CD4-positive, alpha-beta T cell (primary cell): ENCODE measurements around the gene C1QTNF6. TPM values are rescaled to one million over a fixed set of nuclear protein-coding genes. Genes with fewer than 3 reads are reported as not detected.

Experiments used
- ATAC-seq: fragments of 200-7000 bp; cut with Tn5 transposase; one replicate; pipeline ENCODE4 v1.10.0; 2022; ENCODE audit warnings: mild to moderate bottlenecking; ENCODE audit not compliant: poor library complexity
- CTCF ChIA-PET: fragments of 350-600 bp; sonication (Branson Sonifier 250); formaldehyde crosslinking; loops from one replicate; lab custom pipeline; 2021; ENCODE audit warnings: antibody characterized with exemption, inconsistent platforms; lab: Charles Lee
- POLR2A ChIA-PET: fragments of 350-600 bp; sonication (Branson Sonifier 250); formaldehyde crosslinking; loops from one replicate; lab custom pipeline; 2021; ENCODE audit warnings: antibody characterized with exemption, inconsistent platforms; lab: Charles Lee
- DNase-seq, 14 experiments: peaks; one replicate each; pipeline ENCODE4 v3.0.0-alpha.2; 2013 to 2020; ENCODE audit warnings: mixed read lengths in 2 of 14
- H3K27ac ChIP-seq, 2 donors: one replicate each; pipeline versions ENCODE4 v1.5.1 to v1.7.0; 2013; ENCODE audit warnings: low read length in 2 of 2, low read depth in 1 of 2, mild to moderate bottlenecking in 1 of 2
- H3K27me3 ChIP-seq, 2 experiments: 1 replicate in 1 of 2; 2 replicates in 1 of 2; pipeline versions ENCODE4 v1.6.1 to v1.7.0; 2013; ENCODE audit warnings: low read length in 2 of 2, control low read depth in 1 of 2, mild to moderate bottlenecking in 1 of 2, moderate library complexity in 1 of 2; ENCODE audit not compliant: insufficient read depth in 2 of 2, control insufficient read depth in 1 of 2
- H3K36me3 ChIP-seq: one replicate; pipeline ENCODE4 v1.6.1; 2013; ENCODE audit warnings: low read length, control low read depth; ENCODE audit not compliant: insufficient read depth
- H3K4me1 ChIP-seq: one replicate; pipeline ENCODE4 v1.6.1; 2013; ENCODE audit warnings: low read length, control low read depth; ENCODE audit not compliant: insufficient read depth
- H3K4me3 ChIP-seq: one replicate; pipeline ENCODE4 v1.5.1; 2013; ENCODE audit warnings: mild to moderate bottlenecking, low read length, moderate library complexity
- H3K9me3 ChIP-seq, 2 experiments: 1 replicate in 1 of 2; 2 replicates in 1 of 2; pipeline versions ENCODE4 v1.6.1 to v1.7.0; 2013; ENCODE audit warnings: low read length in 2 of 2, mild to moderate bottlenecking in 2 of 2, control low read depth in 1 of 2, moderate library complexity in 1 of 2; ENCODE audit not compliant: control insufficient read depth in 1 of 2, insufficient read depth in 1 of 2
- H3K27ac Mint-ChIP-seq: one replicate; pipeline ENCODE4 v1.8.0; 2020; ENCODE audit warnings: mixed read lengths
- H3K27me3 Mint-ChIP-seq: one replicate; pipeline ENCODE4 v1.8.0; 2021; ENCODE audit warnings: mixed read lengths
- H3K36me3 Mint-ChIP-seq: one replicate; pipeline ENCODE4 v1.8.0; 2021; ENCODE audit warnings: low read depth, mixed read lengths
- H3K4me1 Mint-ChIP-seq: one replicate; pipeline ENCODE4 v1.8.0; 2021; ENCODE audit warnings: low read depth, mixed read lengths
- H3K4me3 Mint-ChIP-seq: one replicate; pipeline ENCODE4 v1.8.0; 2020; ENCODE audit warnings: mild to moderate bottlenecking, mixed read lengths
- H3K9me3 Mint-ChIP-seq: one replicate; pipeline ENCODE4 v1.8.0; 2020; ENCODE audit warnings: mixed read lengths
- intact Hi-C, 2 experiments: fragments of 100-400 bp; cut with DNase I in 1 of 2; cut with micrococcal nuclease in 1 of 2; formaldehyde crosslinking; loops; one replicate each; pipeline versions ENCODE4 v1.15.1 to v1.9.0; 2023 to 2025; cut with DNase I, micrococcal nuclease
- polyA plus RNA-seq, 2 donors: library from polyadenylated mRNA; unstranded; fragments of 120-200 nt; gene quantifications; one replicate each; pipeline ENCODE4 v1.2.1, GENCODE V29; 2013
- total RNA-seq, 174 experiments: library from RNA in 2 of 174; stranded (reverse) in 2 of 174; gene quantifications; one replicate each; pipeline ENCODE4 v1.2.3 and lab custom pipeline; 2021 to 2026
- TF ChIP-seq, protein P1 (sequence below): fragments of 200-600 bp; IDR thresholded peaks from one replicate; pipeline ENCODE4 v1.8.0; 2022; ENCODE audit warnings: antibody characterized with exemption, mild to moderate bottlenecking

The C1QTNF6 gene
- total RNA-seq: 10 to 100 TPM; 11.9 to 12.1 TPM
- polyA plus RNA-seq (2013, experiment 1 of 2): 6.2 TPM
- polyA plus RNA-seq (2013, experiment 2 of 2): 7.9 TPM
- total RNA-seq (lab: John Stamatoyannopoulos, UW): 2.0 to 72.9 (median 20.1) reads per million in 172 experiments

DNA sequence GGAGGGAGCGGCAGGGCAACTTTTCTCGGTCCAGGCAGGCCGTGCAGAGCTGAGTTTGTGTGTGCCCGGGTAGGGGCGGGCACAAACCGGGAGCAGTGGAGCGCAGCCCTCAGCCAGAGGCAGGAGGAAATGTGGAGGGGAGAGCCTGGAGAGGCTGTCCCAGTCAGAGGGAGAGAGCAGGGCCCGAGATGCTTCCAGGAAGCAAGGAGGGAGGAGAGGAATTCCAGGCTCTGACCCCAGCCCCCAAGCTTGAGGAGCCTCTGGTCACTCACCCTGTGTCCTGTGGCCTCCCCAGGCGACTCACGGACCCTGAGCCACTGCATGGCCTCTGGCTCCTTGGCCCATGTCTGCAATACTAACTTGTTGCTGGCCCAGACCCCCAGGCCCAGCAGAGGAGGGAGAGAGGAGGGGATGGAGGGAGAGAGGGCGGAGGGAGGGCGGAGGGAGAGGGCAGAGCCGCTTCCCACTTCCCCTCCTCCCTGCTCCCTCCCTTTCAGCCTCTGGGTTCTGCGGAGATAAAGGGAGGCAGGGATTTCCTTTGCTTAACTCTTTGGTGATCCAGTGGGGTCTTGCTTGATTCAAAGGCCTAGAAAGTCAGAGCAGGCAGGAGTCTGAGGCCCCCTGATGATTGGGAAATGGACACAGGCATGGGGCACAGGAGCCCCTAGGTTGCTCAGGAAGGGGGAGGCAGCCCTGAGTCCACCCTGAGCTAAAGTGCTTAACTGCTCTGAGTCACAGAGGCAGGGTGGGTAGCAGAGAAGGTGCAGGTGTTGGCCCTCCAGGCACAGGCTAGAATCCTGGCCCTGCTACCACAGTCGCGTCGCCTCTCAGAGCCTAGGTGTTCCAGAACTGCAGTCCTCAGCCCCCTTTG is at the start of gene C1QTNF6:
Gene C1QTNF6 (minus strand): TSS at position 357 of the 871 bp plus-strand sequence. CDS start 34 bp downstream, at position 323.
- intact Hi-C loops: no loop called here
- H3K4me3 ChIP-seq: no peak within 1 kb of the TSS
- no peaks in the 10 kb centered on the region for H3K36me3 ChIP-seq
- H3K27ac ChIP-seq: no peak within 1 kb of the TSS
- H3K27me3 Mint-ChIP-seq: no peaks in the 10 kb centered on the region
- peaks cover 5% of the 10 kb centered on the region for H3K36me3 Mint-ChIP-seq
- no peak within 1 kb of the TSS for H3K4me3 Mint-ChIP-seq
- H3K27me3 ChIP-seq: no peaks in the 10 kb centered on the region
- CTCF ChIA-PET: interaction anchor here (1.7 kb wide), 1 partner anchor 32 kb away, joined by 4 read pairs; no protein-coding TSS in a partner anchor
- H3K4me1 Mint-ChIP-seq: peaks cover 49% of the 10 kb centered on the region
- no peak for DNase-seq
- peaks cover 65% of the 10 kb centered on the region for H3K4me1 ChIP-seq
- no peak for ATAC-seq
- no peaks in the 10 kb centered on the region for H3K9me3 Mint-ChIP-seq
- no peaks in the 10 kb centered on the region for H3K9me3 ChIP-seq
- H3K27ac Mint-ChIP-seq: no peak within 1 kb of the TSS
- TF ChIP-seq, protein P1, sequence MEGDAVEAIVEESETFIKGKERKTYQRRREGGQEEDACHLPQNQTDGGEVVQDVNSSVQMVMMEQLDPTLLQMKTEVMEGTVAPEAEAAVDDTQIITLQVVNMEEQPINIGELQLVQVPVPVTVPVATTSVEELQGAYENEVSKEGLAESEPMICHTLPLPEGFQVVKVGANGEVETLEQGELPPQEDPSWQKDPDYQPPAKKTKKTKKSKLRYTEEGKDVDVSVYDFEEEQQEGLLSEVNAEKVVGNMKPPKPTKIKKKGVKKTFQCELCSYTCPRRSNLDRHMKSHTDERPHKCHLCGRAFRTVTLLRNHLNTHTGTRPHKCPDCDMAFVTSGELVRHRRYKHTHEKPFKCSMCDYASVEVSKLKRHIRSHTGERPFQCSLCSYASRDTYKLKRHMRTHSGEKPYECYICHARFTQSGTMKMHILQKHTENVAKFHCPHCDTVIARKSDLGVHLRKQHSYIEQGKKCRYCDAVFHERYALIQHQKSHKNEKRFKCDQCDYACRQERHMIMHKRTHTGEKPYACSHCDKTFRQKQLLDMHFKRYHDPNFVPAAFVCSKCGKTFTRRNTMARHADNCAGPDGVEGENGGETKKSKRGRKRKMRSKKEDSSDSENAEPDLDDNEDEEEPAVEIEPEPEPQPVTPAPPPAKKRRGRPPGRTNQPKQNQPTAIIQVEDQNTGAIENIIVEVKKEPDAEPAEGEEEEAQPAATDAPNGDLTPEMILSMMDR: no peak
- POLR2A ChIA-PET: interaction anchor here (1.4 kb wide), 1 partner anchor 18 kb away, joined by 3 read pairs; no protein-coding TSS in a partner anchor

DNA sequence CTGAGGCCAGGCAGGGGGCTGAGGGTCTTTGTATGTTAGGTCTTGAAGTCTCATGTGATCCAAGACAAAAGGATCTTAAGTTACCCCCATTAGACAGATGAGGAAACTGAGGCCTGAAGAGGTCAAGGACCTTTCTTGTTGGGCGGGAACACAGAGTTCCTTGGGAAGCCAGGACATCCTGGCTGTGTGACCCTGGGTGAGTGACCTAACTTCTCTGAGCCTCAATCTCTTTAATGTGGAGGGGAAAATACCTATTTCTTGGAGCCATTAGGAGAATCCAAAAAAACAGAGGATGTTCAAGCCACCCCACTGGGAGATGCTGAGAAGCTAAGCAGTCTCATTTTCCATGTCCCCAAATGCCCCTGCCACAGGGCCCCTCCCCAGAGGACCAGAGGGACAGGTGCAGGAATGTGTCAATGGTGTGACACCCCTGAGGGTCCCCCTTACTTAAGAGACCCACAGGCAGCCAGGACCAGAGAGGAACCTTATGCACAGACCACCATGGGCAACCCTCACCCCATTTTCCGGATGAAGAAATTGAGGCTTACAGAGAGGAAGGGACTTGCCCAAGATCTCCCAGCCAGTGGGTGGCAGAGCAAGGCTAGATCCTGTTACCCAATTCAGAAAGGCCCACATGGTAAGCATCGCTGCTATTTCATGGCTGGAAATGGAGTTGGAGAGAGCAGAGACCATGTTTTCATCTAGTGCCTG is 48.0 kb upstream of the C1QTNF6 start:
- Mint-ChIP-seq H3K27me3 (no peaks in the 10 kb centered on the region), H3K36me3 (peaks cover 98% of the 10 kb centered on the region), H3K9me3 (no peaks in the 10 kb centered on the region), H3K4me3 (peak overlapping the region; percentile 82), H3K4me1 (peaks cover 99% of the 10 kb centered on the region), H3K27ac (peak overlapping the region; percentile 97)
- Histone ChIP-seq H3K9me3 (no peaks in the 10 kb centered on the region), H3K4me3 (no peak overlapping the region), H3K27ac (peak overlapping the region; percentile 58 to 90), H3K27me3 (no peaks in the 10 kb centered on the region), H3K36me3 (peaks cover 97% of the 10 kb centered on the region), H3K4me1 (peaks cover 100% of the 10 kb centered on the region)
- DNase-seq: peak in 2 of 14 experiments; percentile 42 to 53
- ChIA-PET POLR2A (no interaction called here), CTCF (interaction anchor here (2.5 kb wide), 1 partner anchor 18 kb away, joined by 21 read pairs; no protein-coding TSS in a partner anchor)
- no peak for ATAC-seq
- TF ChIP-seq, protein P1: no peak
- intact Hi-C loops: loop anchor here in 1 of 2 experiments (2.0 kb wide), 2 partner anchors 17 to 35 kb away; no protein-coding TSS in a partner anchor
